Mesenteric fat pad (tissue), 1 donor: Measurements from ENCODE around the gene C16orf78. TPM values are rescaled to one million over a fixed set of nuclear protein-coding genes. Genes with fewer than 3 reads are reported as not detected.

Experiments
- DNase-seq: peaks from one replicate; pipeline ENCODE4 v3.0.0-alpha.2; 2020; ENCODE audit warnings: low spot score
- long read RNA-seq: library from polyadenylated mRNA; unstranded; transcript quantifications from one replicate; pipeline ENCODE4 v2.0.0, GENCODE V29; 2020
- total RNA-seq: library from RNA; stranded (reverse); fragmentation: NEBNext Ultra II Directional; extraction: Animal tissue kit (Norgen Biotek cat#: 25700); gene quantifications from one replicate; pipeline ENCODE4 v1.2.1, GENCODE V29; 2021
- donor health status: DM: yes; HTN: yes; CAD: no.

C16orf78 gene
- not detected for total RNA-seq
- long read RNA-seq, result 0 reads

- no peak for DNase-seq
These were observed at the start of gene C16orf78 for GRCh38 chr16:49373504-49373903. Gene C16orf78 (plus strand): TSS chr16:49373804. CDS start chr16:49373940, 136 bp downstream.

- DNase-seq, result no peak
These were observed 48.9 kb upstream of the C16orf78 start for GRCh38 chr16:49324703-49325102.

GRCh38 chr16:49327466-49327865 is 46.1 kb upstream of the C16orf78 start:
- DNase-seq, result no peak

- DNase-seq, result no peak
These were observed 45.3 kb upstream of the C16orf78 start for GRCh38 chr16:49328325-49328724.

- peak; percentile 75 for DNase-seq
These were observed 42.9 kb upstream of the C16orf78 start for GRCh38 chr16:49330562-49331201.

GRCh38 chr16:49332589-49333258 is 40.9 kb upstream of the C16orf78 start:
- no peak for DNase-seq

- peak; percentile 74 for DNase-seq
These were observed 40.4 kb upstream of the C16orf78 start for GRCh38 chr16:49333259-49333597.

GRCh38 chr16:49335828-49336227 is 37.8 kb upstream of the C16orf78 start:
- peak; percentile 76 for DNase-seq

GRCh38 chr16:49336581-49336980 is 37.0 kb upstream of the C16orf78 start:
- no peak for DNase-seq

- DNase-seq, result peak; percentile 60
These were observed 35.7 kb upstream of the C16orf78 start for GRCh38 chr16:49337814-49338350.

GRCh38 chr16:49338611-49339265 is 34.9 kb upstream of the C16orf78 start:
- DNase-seq, result peak; percentile 28

GRCh38 chr16:49340466-49340865 is 33.1 kb upstream of the C16orf78 start:
- DNase-seq, result peak; percentile 65

- DNase-seq, result peak; percentile 18
These were observed 31.9 kb upstream of the C16orf78 start for GRCh38 chr16:49341706-49342105.

- peak; percentile 81 for DNase-seq
These were observed 31.0 kb upstream of the C16orf78 start for GRCh38 chr16:49342336-49343265.

GRCh38 chr16:49343291-49343690 is 30.3 kb upstream of the C16orf78 start:
- peak; percentile 59 for DNase-seq

GRCh38 chr16:49344401-49344800 is 29.2 kb upstream of the C16orf78 start:
- peak; percentile 75 for DNase-seq

GRCh38 chr16:49345829-49346228 is 27.8 kb upstream of the C16orf78 start:
- peak; percentile 16 for DNase-seq

- peak; percentile 24 for DNase-seq
These were observed 27.1 kb upstream of the C16orf78 start for GRCh38 chr16:49346459-49346858.

GRCh38 chr16:49347476-49347875 is 26.1 kb upstream of the C16orf78 start:
- peak; percentile 83 for DNase-seq

GRCh38 chr16:49348408-49349176 is 25.0 kb upstream of the C16orf78 start:
- peak; percentile 65 for DNase-seq
